A549 (cell line): Measurements from ENCODE around the gene CMIP. TPM values are rescaled to one million over a fixed set of nuclear protein-coding genes. Genes with fewer than 3 reads are reported as not detected.
A peak's percentile ranks its signal among the peaks of the same experiment; 100 is the strongest.

Source experiments
- ATAC-seq, 2 experiments: fragments of 200-7000 bp in 1 of 2; fragments of >200 bp in 1 of 2; cut with Nextera tagmentation in 1 of 2; cut with Tn5 transposase in 1 of 2; 3 replicates each; pipeline versions ENCODE4 v1.8.0 to v1.9.1; 2018 to 2020; ENCODE audit warnings: mild to moderate bottlenecking in 1 of 2, moderate library complexity in 1 of 2
- CTCF ChIA-PET: fragments of 300-600 bp; sonication (Branson Sonifier 250); formaldehyde crosslinking; extraction: SDS; loops from one replicate; lab custom pipeline; 2021; ENCODE audit warnings: antibody characterized with exemption, inconsistent platforms; lab: Yijun Ruan, JAX
- POLR2A ChIA-PET: fragments of 350-600 bp; formaldehyde crosslinking; extraction: SDS; loops from one replicate; lab custom pipeline; 2021; ENCODE audit warnings: antibody characterized with exemption, inconsistent platforms; lab: Yijun Ruan, JAX
- DNase-seq, 2 experiments: peaks; one replicate each; pipeline versions ENCODE4 v3.0.0 to v3.0.0-alpha.2; 2011 to 2016; ENCODE audit warnings: low read depth in 1 of 2, low spot score in 1 of 2
- FAIRE-seq: peaks from 2 replicates; lab custom pipeline; 2011; peaks lifted over from hg19 to GRCh38; lab: Jason Lieb, UNC
- H3K27ac ChIP-seq, 2 experiments: fragments of >200 bp; sonication (Bioruptor Twin); formaldehyde crosslinking; 3 replicates each; pipeline ENCODE4 v1.5.1; 2016 to 2017
- H3K4me1 ChIP-seq: fragments of >200 bp; sonication (Bioruptor Twin); formaldehyde crosslinking; 3 replicates; pipeline ENCODE4 v1.6.1; 2016
- H3K4me2 ChIP-seq: fragments of >200 bp; sonication (Bioruptor Twin); formaldehyde crosslinking; 3 replicates; pipeline ENCODE4 v1.6.1; 2016
- H3K4me3 ChIP-seq: fragments of >200 bp; sonication (Bioruptor Twin); formaldehyde crosslinking; 3 replicates; pipeline ENCODE4 v1.5.1; 2016
- H3K9me3 ChIP-seq: fragments of >200 bp; sonication (Bioruptor Twin); formaldehyde crosslinking; 3 replicates; pipeline ENCODE4 v1.6.1; 2016
- CBX2 ChIP-seq: fragments of 200-600 bp; sonication (generic); IDR thresholded peaks from 2 replicates; pipeline ENCODE4 v1.6.1; 2016; ENCODE audit warnings: low read depth, mild to moderate bottlenecking, borderline replicate concordance
- CBX8 ChIP-seq: fragments of 200-600 bp; sonication (generic); IDR thresholded peaks from 2 replicates; pipeline ENCODE4 v1.6.1; 2016
- CHD2 ChIP-seq: fragments of 150-350 bp; IDR thresholded peaks from 2 replicates; pipeline ENCODE4 v1.6.1; 2014; ENCODE audit warnings: low read length; ENCODE audit not compliant: partially characterized antibody
- CHD4 ChIP-seq: fragments of 200-600 bp; sonication (generic); IDR thresholded peaks from 2 replicates; pipeline ENCODE4 v1.6.1; 2016; ENCODE audit warnings: antibody characterized with exemption, mild to moderate bottlenecking, borderline replicate concordance
- EHF ChIP-seq: fragments of 250-450 bp; sonication (Bioruptor Pico); IDR thresholded peaks from 2 replicates; pipeline ENCODE4 v1.5.0; 2020; ENCODE audit warnings: mild to moderate bottlenecking
- EHMT2 ChIP-seq: fragments of 200-600 bp; sonication (generic); IDR thresholded peaks from 2 replicates; pipeline ENCODE4 v1.6.1; 2016; ENCODE audit warnings: antibody characterized with exemption, low read depth, mild to moderate bottlenecking, moderate library complexity
- FOSB ChIP-seq: fragments of 250-450 bp; sonication (Bioruptor Pico); IDR thresholded peaks from 2 replicates; pipeline ENCODE4 v1.5.0; 2020; ENCODE audit warnings: mild to moderate bottlenecking, moderate library complexity
- HDAC2 ChIP-seq: fragments of 200-600 bp; sonication (generic); IDR thresholded peaks from 2 replicates; pipeline ENCODE4 v1.6.1; 2016
- HES2 ChIP-seq: fragments of >200 bp; sonication (Bioruptor Twin); formaldehyde crosslinking; IDR thresholded peaks from 2 replicates; pipeline ENCODE4 v1.6.1; 2016
- HEYL ChIP-seq: fragments of 250-450 bp; sonication (Bioruptor Pico); IDR thresholded peaks from 2 replicates; pipeline ENCODE4 v1.8.0; 2021; ENCODE audit warnings: mild to moderate bottlenecking, moderate library complexity
- HOXA7 ChIP-seq: fragments of 250-450 bp; sonication (Bioruptor Pico); IDR thresholded peaks from 2 replicates; pipeline ENCODE4 v1.5.0; 2020; ENCODE audit warnings: mild to moderate bottlenecking, moderate library complexity
- HOXB13 ChIP-seq: fragments of 250-450 bp; sonication (Bioruptor Pico); IDR thresholded peaks from 2 replicates; pipeline ENCODE4 v1.5.0; 2020; ENCODE audit warnings: low read depth, mild to moderate bottlenecking, moderate library complexity
- JUN ChIP-seq, 2 experiments: fragments of >200 bp; sonication (Bioruptor Twin); formaldehyde crosslinking; IDR thresholded peaks; 2 replicates in 1 of 2; 3 replicates in 1 of 2; pipeline ENCODE4 v1.6.1; 2016 to 2017
- JUNB ChIP-seq: fragments of >200 bp; sonication (Bioruptor Twin); formaldehyde crosslinking; IDR thresholded peaks from 2 replicates; pipeline ENCODE4 v1.6.1; 2016
- MAFK ChIP-seq: fragments of 450-650 bp; IDR thresholded peaks from 2 replicates; pipeline ENCODE4 v1.6.1; 2014; ENCODE audit not compliant: partially characterized antibody
- NFE2L2 ChIP-seq: fragments of 150-350 bp; conservative IDR thresholded peaks from 2 replicates; pipeline ENCODE4 v1.6.1; 2014; ENCODE audit warnings: low read length
- NPAS2 ChIP-seq: fragments of 250-450 bp; sonication (Bioruptor Pico); IDR thresholded peaks from 2 replicates; pipeline ENCODE4 v1.8.0; 2022; ENCODE audit warnings: mild to moderate bottlenecking, moderate library complexity, borderline replicate concordance
- POLR2AphosphoS2 ChIP-seq: conservative IDR thresholded peaks from 2 replicates; pipeline ENCODE4 v1.6.1; 2012; ENCODE audit warnings: low read length, improper control_type of control experiment, inconsistent platforms
- RARB ChIP-seq: fragments of 250-450 bp; sonication (Bioruptor Pico); IDR thresholded peaks from 2 replicates; pipeline ENCODE4 v1.8.0; 2021; ENCODE audit warnings: mild to moderate bottlenecking, moderate library complexity
- REST ChIP-seq: fragments of 200-600 bp; sonication (generic); IDR thresholded peaks from 2 replicates; pipeline ENCODE4 v1.6.1; 2016; ENCODE audit warnings: antibody characterized with exemption, mild to moderate bottlenecking, moderate library complexity
- RFX5 ChIP-seq: fragments of 450-650 bp; IDR thresholded peaks from 2 replicates; pipeline ENCODE4 v1.7.1; 2014; ENCODE audit warnings: antibody characterized with exemption, mild to moderate bottlenecking, moderate library complexity
- SREBF2 ChIP-seq: fragments of 450-650 bp; IDR thresholded peaks from 2 replicates; pipeline ENCODE4 v1.6.1; 2014; ENCODE audit warnings: mild to moderate bottlenecking, moderate library complexity
- TFCP2L1 ChIP-seq: fragments of 250-450 bp; sonication (Bioruptor Pico); IDR thresholded peaks from 2 replicates; pipeline ENCODE4 v1.5.0; 2021; ENCODE audit warnings: mild to moderate bottlenecking
- TP53 ChIP-seq: fragments of 250-450 bp; sonication (Bioruptor Pico); IDR thresholded peaks from 2 replicates; pipeline ENCODE4 v1.5.0; 2021; ENCODE audit warnings: mild to moderate bottlenecking, moderate library complexity
- USF2 ChIP-seq: fragments of 450-650 bp; IDR thresholded peaks from 2 replicates; pipeline ENCODE4 v1.6.1; 2014; ENCODE audit warnings: antibody characterized with exemption
- ZFP36 ChIP-seq: fragments of 450-650 bp; IDR thresholded peaks from 2 replicates; pipeline ENCODE4 v1.6.1; 2014; ENCODE audit warnings: borderline replicate concordance; ENCODE audit not compliant: partially characterized antibody
- ZSCAN20 ChIP-seq: fragments of 250-450 bp; sonication (Bioruptor Pico); IDR thresholded peaks from 2 replicates; pipeline ENCODE4 v1.8.0; 2022; ENCODE audit warnings: mild to moderate bottlenecking, moderate library complexity
- WGBS: methylation state at CpG from one replicate; pipeline ENCODE4 v1.1.6; 2017; ENCODE audit errors: missing lambda C conversion rate; 5-methylcytosine and 5-hydroxymethylcytosine counted together
- polyA plus RNA-seq, 4 experiments: library from polyadenylated mRNA; depleted of rRNA in 3 of 4; stranded (reverse); fragments of >200 nt; fragmentation: RNase III in 1 of 4; extraction: RNeasy Plus Mini Kit Qiagen cat#74134 plus additional on column Dnase treatment in 1 of 4; gene quantifications; 2 replicates in 3 of 4; 3 replicates in 1 of 4; pipeline ENCODE4 v1.2.3, GENCODE V29; 2011 to 2017

Gene CMIP
- polyA plus RNA-seq, 2 of the 4 experiments (the other 2 are of a cell fraction): 21.6 to 125 TPM

GRCh38 chr16:81416749-81417148 lies 27.9 kb upstream of the CMIP start:
- 85% methylated on average over 8 of the region's 8 CpGs for WGBS
- peak overlapping the region in 1 of 2 experiments; percentile 100; a peak in 3 of 6 replicates for H3K27ac ChIP-seq
- peaks cover 40% of the 10 kb centered on the region for H3K4me1 ChIP-seq
- TF ChIP-seq HES2: no peak
- no peak for TF ChIP-seq USF2
- TF ChIP-seq EHMT2: no peak
- TF ChIP-seq CBX8: no peak
- TF ChIP-seq ZSCAN20 (CRISPR knock-in tag): no peak
- no peak for TF ChIP-seq RARB
- TF ChIP-seq JUNB: no peak
- TF ChIP-seq HDAC2: no peak
- no peak for TF ChIP-seq HOXA7
- TF ChIP-seq JUN (IDR thresholded peaks at IDR 0.05): no peak
- no peak for TF ChIP-seq HEYL (CRISPR knock-in tag)
- no peak for TF ChIP-seq NFE2L2
- no peak for TF ChIP-seq CBX2
- no peak for TF ChIP-seq HOXB13 (CRISPR knock-in tag)
- H3K9me3 ChIP-seq: peaks cover 3% of the 10 kb centered on the region
- FAIRE-seq: no peak
- ChIA-PET CTCF (interaction anchor here (0.6 to 1.3 kb wide), 4 partner anchors 11 to 48 kb away, joined by 3 to 8 read pairs (median 3); no protein-coding TSS in a partner anchor), POLR2A (no interaction called here)
- ATAC-seq: no peak
- no peak overlapping the region for H3K4me2 ChIP-seq
- no peak for DNase-seq
- no peak overlapping the region for H3K4me3 ChIP-seq

- FAIRE-seq (no peak), DNase-seq (no peak), ATAC-seq (no peak; a peak in 1 of 6 replicates)
- ChIA-PET CTCF (interaction anchor here (0.8 to 1.3 kb wide), 3 partner anchors 11 to 23 kb away, joined by 3 to 8 read pairs (median 3); no protein-coding TSS in a partner anchor), POLR2A (no interaction called here)
- Histone ChIP-seq H3K9me3 (peaks cover 8% of the 10 kb centered on the region), H3K4me1 (peaks cover 36% of the 10 kb centered on the region), H3K27ac (peak overlapping the region in 1 of 2 experiments; percentile 100; a peak in 3 of 6 replicates), H3K4me3 (no peak overlapping the region), H3K4me2 (no peak overlapping the region)
- 77% methylated on average over 5 of the region's 5 CpGs for WGBS
- TF ChIP-seq TP53 (CRISPR knock-in tag) (no peak), EHMT2 (no peak), SREBF2 (no peak), ZFP36 (no peak), NPAS2 (CRISPR knock-in tag) (no peak), ZSCAN20 (CRISPR knock-in tag) (no peak), TFCP2L1 (no peak), CHD4 (no peak), POLR2AphosphoS2 (no peak), REST (no peak), RARB (no peak), MAFK (no peak), FOSB (CRISPR knock-in tag) (no peak), RFX5 (no peak), CHD2 (no peak), EHF (CRISPR knock-in tag) (no peak), CBX2 (no peak)
Measured at GRCh38 chr16:81417210-81417609, 27.4 kb upstream of the CMIP start.
